GM21825 (cell line): ENCODE results near the gene AUH.

Source experiments
- ATAC-seq: cut with Tn5 transposase; IDR thresholded peaks from one replicate; pipeline ENCODE4 v1.9.1; 2021; ENCODE audit warnings: mild to moderate bottlenecking, moderate library complexity; ENCODE audit not compliant: unreplicated experiment

The AUH gene

DNA sequence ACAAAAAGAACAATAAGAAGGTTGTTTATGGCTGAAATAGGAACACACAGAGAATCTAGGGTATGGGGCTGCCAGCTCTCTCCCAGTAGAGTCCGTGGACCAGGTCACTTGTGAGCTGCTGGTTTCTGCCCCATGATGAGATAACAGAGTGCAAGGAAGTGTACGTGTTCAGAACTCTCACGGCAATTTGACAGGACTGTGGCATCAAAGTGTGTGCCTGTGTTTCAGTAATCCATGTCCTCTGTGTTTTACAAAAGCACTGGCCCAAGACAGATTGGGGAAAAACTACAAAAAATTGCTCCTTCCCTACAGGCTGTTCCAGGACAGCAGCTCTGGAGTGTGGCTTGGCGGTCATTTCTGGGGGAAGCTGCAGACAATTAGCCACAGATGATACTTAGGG, 184.6 kb downstream of the AUH start:
- no peak for ATAC-seq

DNA sequence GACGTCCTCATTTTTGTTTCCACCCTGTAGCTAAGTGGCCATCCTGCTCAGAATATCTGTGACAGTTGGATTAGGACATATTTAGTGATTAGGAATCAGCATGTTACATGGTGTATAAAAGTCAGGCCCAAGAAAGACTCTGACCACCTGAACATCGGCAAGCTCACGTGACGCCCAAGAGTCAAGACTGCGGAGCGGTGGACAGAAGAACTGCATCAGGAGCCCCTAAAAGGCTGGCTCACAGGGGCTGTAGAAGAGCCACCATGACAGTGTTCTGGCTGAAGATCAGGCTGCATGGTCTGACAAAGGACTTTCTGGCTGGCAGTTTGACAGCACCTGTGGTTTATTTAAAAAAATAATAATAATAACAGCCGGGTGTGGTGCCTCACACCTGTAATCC, 185.3 kb downstream of the AUH start:
- no peak for ATAC-seq

DNA sequence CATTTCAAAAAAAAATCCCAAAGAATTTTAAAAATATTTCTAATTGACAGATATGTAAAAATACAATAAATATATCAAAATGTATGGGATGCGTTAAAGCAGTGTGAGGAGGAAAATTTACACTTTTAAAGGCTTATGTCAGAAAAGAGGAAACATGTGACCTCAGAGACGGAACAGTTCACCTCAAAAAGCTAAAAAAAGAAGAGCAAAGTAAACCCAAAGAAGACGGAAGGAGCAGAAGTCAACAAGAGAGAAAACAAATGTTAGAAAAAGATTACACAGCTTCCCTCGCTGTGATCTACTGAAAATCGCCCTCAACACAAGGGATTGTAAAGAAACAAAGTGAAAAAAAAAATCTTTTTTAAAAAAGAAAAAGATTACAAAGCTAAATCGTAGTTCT, 186.9 kb downstream of the AUH start:
- peak; percentile 72 for ATAC-seq

DNA sequence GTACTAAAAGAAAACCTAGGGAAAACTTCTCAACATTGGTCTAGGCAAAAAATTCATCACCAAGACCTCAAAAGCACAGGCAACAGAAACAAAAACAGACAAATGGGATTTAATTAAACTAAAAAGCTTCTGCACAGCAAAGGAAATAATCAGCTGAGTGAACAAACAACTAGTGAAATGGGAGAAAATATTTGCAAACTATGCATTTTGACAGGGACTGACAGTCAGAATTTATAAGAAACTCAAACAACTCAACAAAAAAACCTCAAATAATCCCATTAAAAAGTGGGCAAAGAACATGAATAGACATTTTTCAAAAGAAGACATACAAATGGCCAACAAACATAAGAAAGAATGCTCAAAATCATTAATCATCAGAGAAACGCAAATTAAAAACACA, 189.4 kb downstream of the AUH start:
- ATAC-seq, result no peak

DNA sequence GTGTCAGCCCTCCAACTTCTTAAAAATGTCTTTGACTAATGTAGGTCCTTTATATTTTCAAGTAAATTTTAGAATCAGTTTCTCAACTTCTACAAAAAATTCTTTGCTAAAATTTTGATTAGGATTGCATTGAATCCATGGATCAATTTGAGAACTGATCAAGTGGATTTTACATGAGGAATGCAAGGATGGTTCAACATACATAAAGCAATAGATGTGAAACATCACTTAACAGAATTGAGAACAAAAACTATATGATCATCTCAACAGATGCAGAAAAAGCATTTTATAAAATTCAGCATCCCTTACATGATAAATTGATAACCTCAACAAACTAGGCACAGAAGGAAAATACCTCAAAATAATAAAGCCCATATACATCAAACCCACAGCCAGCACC, 190.8 kb downstream of the AUH start:
- no peak for ATAC-seq

DNA sequence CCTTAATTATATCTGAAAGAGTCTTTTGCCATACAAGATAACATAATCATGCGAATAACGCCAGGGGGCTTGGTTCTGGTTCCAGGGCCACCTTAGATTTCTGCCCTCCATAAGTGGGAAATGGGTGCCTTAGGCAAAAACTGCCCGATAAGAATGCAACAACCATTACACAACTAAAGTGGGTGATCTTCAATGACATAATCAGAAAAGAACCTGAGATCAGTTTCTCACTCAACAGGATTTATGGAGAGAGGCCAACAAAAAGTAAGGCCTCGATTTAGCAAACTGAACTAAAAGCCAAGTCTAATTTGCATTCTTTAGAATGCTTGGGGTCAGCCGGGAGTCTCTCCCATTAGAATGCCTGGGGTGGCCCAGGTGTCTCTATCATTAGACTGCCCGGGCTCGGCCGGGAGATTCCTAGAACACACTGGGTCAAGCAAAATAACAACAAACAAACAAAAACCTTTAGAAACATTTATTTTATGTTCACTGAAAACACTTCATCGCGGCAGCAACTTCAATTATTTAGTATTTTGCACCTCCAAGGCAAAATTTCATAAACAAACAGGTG, 194.8 kb downstream of the AUH start:
- no peak for ATAC-seq

DNA sequence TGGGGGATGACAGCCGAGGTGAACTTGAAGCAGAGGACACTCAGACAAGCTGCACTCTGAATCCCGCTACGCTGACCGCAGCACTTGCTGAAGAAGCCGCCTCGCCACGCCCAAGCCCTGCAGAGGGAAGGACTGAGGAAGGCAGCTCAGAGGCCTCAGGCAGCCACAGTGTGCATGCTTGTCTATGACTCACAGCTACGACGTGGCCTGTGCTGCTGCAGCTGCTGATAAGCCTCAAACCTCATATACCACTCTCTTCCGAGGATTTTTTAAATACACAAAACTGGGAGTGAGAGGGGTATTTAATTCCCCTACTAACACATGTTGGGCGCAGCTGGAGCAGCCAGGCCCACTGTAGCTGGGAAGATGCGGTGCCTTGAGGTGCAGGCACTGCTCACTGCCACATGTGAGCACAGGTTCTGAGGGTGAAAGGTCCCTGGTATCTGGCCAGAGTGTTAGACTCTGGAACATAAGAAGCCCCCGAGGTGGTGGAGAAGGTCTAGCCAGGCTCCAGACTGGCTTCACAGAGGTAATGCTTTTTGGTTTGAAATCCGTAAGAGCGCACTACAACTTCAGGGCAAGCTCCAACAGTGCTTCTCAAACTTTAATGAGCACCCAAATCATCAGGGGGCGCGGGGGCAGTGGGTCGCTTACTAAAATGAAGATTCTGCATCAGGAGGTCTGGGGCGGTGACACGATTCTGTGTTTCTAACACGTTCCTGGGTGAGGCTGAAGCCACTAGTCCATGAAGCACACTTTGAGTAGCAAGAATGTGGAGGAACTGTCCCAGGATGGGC, 196.8 kb downstream of the AUH start:
- peak; percentile 36 for ATAC-seq
